Trophoblast cell (in vitro differentiated cells and primary cell): ENCODE data around the gene SMU1.

Experiments
- DNase-seq, 2 donors: peaks; one replicate each; pipeline ENCODE4 v3.0.0-alpha.2; 2016
- H2AFZ ChIP-seq: 2 replicates; pipeline ENCODE4 v1.6.1; 2013; ENCODE audit warnings: low read length, moderate library complexity, mild to moderate bottlenecking; ENCODE audit not compliant: insufficient read depth, poor library complexity
- H2AK5ac ChIP-seq: 2 replicates; pipeline ENCODE4 v1.6.1; 2013; ENCODE audit warnings: mild to moderate bottlenecking, low read length
- H2BK120ac ChIP-seq: 2 replicates; pipeline ENCODE4 v1.6.1; 2013; ENCODE audit warnings: low read length, mild to moderate bottlenecking, moderate library complexity; ENCODE audit not compliant: insufficient read depth, poor library complexity
- H2BK12ac ChIP-seq: 2 replicates; pipeline ENCODE4 v1.6.1; 2013; ENCODE audit warnings: mild to moderate bottlenecking, low read length, moderate library complexity
- H2BK5ac ChIP-seq: 2 replicates; pipeline ENCODE4 v1.6.1; 2013; ENCODE audit warnings: low read length, low read depth, moderate library complexity, mild to moderate bottlenecking; ENCODE audit not compliant: poor library complexity
- H3K14ac ChIP-seq: 2 replicates; pipeline ENCODE4 v1.6.1; 2013; ENCODE audit warnings: mild to moderate bottlenecking, low read length
- H3K18ac ChIP-seq: 2 replicates; pipeline ENCODE4 v1.6.1; 2013; ENCODE audit warnings: mild to moderate bottlenecking, low read length
- H3K23ac ChIP-seq: 2 replicates; pipeline ENCODE4 v1.6.1; 2013; ENCODE audit warnings: low read length
- H3K27ac ChIP-seq: 2 replicates; pipeline ENCODE4 v1.5.1; 2013; ENCODE audit warnings: low read depth, mild to moderate bottlenecking, inconsistent platforms, low read length, moderate library complexity
- H3K27me3 ChIP-seq: 2 replicates; pipeline ENCODE4 v1.6.1; 2013; ENCODE audit warnings: inconsistent platforms, mild to moderate bottlenecking, low read length, moderate library complexity; ENCODE audit not compliant: insufficient read depth
- H3K36me3 ChIP-seq, 2 experiments: 1 replicate in 1 of 2; 2 replicates in 1 of 2; pipeline ENCODE4 v1.6.1; 2013; ENCODE audit warnings: low read length in 2 of 2, mild to moderate bottlenecking in 2 of 2, moderate library complexity in 1 of 2; ENCODE audit not compliant: insufficient read depth in 2 of 2, control insufficient read depth in 1 of 2
- H3K4ac ChIP-seq: 2 replicates; pipeline ENCODE4 v1.6.1; 2013; ENCODE audit warnings: low read depth, mild to moderate bottlenecking, low read length, moderate library complexity
- H3K4me1 ChIP-seq, 2 experiments: 1 replicate in 1 of 2; 2 replicates in 1 of 2; pipeline ENCODE4 v1.6.1; 2013; ENCODE audit warnings: low read length in 2 of 2, mild to moderate bottlenecking in 2 of 2, moderate library complexity in 1 of 2; ENCODE audit not compliant: insufficient read depth in 2 of 2, control insufficient read depth in 1 of 2
- H3K4me2 ChIP-seq: 2 replicates; pipeline ENCODE4 v1.6.1; 2013; ENCODE audit warnings: inconsistent platforms, mild to moderate bottlenecking, low read length, moderate library complexity
- H3K4me3 ChIP-seq: 2 replicates; pipeline ENCODE4 v1.5.1; 2013; ENCODE audit warnings: mild to moderate bottlenecking, low read depth, low read length, inconsistent platforms
- H3K79me1 ChIP-seq: one replicate; pipeline ENCODE4 v1.6.1; 2013; ENCODE audit warnings: low read length
- H3K79me2 ChIP-seq: 2 replicates; pipeline ENCODE4 v1.6.1; 2013; ENCODE audit warnings: low read length, mild to moderate bottlenecking; ENCODE audit not compliant: control insufficient read depth, insufficient read depth, poor library complexity
- H3K9ac ChIP-seq: 2 replicates; pipeline ENCODE4 v1.6.1; 2013; ENCODE audit warnings: mild to moderate bottlenecking, low read length
- H3K9me3 ChIP-seq: 2 replicates; pipeline ENCODE4 v1.6.1; 2013; ENCODE audit warnings: low read depth, mild to moderate bottlenecking, control low read depth, inconsistent platforms, low read length; ENCODE audit not compliant: insufficient read depth
- H4K12ac ChIP-seq: 2 replicates; pipeline ENCODE4 v1.6.1; 2013; ENCODE audit warnings: low read depth, mild to moderate bottlenecking, low read length, moderate library complexity
- H4K8ac ChIP-seq: 2 replicates; pipeline ENCODE4 v1.6.1; 2013; ENCODE audit warnings: low read depth, mild to moderate bottlenecking, low read length, moderate library complexity
- H4K91ac ChIP-seq: one replicate; pipeline ENCODE4 v1.6.1; 2013; ENCODE audit warnings: low read depth, mild to moderate bottlenecking, low read length, moderate library complexity
- whole genome bisulfite sequencing: extraction: QIAGEN DNeasy Blood & Tissue Kit; methylation state at CpG from one replicate; pipeline ENCODE4 v1.1.7; 2013; ENCODE audit warnings: missing lambda C conversion rate; ENCODE audit not compliant: insufficient read length, insufficient coverage; ENCODE audit errors: extremely low coverage; 5-methylcytosine and 5-hydroxymethylcytosine counted together

The SMU1 gene

DNA sequence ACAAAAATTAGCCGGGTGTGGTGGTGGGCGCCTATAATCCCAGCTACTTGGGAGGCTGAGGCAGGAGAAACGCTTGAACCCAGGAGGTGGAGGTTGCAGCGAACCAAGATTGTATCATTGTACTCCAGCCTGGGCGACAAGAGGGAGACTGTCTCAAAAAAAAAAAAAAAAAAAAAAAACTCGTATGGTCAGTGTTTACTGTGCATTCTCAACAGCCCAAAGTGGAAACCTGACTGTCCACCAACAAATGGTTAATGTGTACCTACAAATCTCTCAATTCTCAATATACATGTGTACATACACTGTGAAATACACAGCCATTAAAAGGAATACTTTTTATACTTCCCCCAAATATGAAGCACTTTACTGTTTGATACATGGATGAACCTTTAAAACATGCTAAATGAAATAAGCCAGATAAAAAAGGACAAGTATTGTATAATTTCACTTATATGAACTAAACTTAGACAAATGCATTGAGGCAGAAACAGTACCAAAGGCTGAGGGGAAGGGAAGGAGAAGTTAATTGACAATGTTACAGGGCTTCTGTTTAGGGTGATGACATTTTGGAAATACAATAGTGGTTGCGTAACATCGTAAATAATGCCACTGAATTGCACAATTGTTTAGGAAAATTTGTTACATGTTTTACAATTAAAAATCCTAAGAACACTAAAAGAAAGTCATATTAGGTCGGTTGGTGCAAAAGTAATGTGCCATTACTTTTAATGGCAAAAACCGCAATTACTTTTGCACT lies 34.9 kb downstream of the SMU1 start:
- Histone ChIP-seq H3K18ac (no peak overlapping the region), H3K79me2 (no peaks in the 10 kb centered on the region), H3K79me1 (no peaks in the 10 kb centered on the region), H2AFZ (no peak overlapping the region), H3K14ac (no peak overlapping the region), H3K27me3 (no peaks in the 10 kb centered on the region), H2AK5ac (no peak overlapping the region), H3K9me3 (no peaks in the 10 kb centered on the region), H3K4me2 (no peak overlapping the region), H3K23ac (no peak overlapping the region), H3K4me3 (no peak overlapping the region), H3K4me1 (no peaks in the 10 kb centered on the region), H2BK5ac (no peak overlapping the region), H4K91ac (no peak overlapping the region), H2BK12ac (no peak overlapping the region), H2BK120ac (no peak overlapping the region), H3K9ac (no peak overlapping the region), H4K12ac (no peak overlapping the region), H3K27ac (no peak overlapping the region), H3K36me3 (peaks cover 12 to 24% of the 10 kb centered on the region in 2 experiments), H4K8ac (no peak overlapping the region), H3K4ac (no peak overlapping the region)
- no CpG with 5 or more reads among the region's 10 CpGs for WGBS
- peak in 1 of 2 donors; percentile 73 for DNase-seq

DNA sequence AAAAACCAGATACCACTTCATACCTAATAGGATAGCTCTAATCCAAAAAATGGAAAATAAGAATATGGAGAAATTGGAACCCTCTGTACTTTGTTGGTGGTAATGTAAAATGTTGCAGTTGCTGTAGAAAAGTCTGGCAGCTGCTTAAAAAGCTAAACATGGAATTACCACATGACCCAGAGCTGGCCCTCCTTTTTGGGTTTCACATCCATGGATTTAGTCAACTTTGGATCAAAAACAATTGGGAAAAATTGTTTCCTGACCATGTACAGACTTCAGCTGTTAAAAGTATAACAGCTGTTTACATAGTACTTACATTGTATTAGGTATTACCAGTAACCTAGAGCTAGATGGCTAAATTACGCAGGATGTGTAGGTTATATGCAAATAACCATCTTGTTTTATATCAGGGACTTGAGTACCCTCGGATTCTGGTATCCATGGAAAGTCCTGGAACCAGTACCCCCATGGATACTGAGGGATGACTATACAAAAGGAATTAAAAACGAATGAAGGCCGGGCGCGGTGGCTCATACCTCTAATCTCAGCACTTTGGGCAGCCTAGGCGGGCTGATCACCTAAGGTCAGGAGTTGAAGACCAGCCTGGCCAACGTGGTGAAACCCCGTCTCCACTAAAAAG lies 35.6 kb downstream of the SMU1 start:
- H3K18ac ChIP-seq, result no peak overlapping the region
- H2BK5ac ChIP-seq, result no peak overlapping the region
- H3K79me1 ChIP-seq, result no peaks in the 10 kb centered on the region
- no peak overlapping the region for H3K4me3 ChIP-seq
- no peak overlapping the region for H2AK5ac ChIP-seq
- no peak overlapping the region for H3K14ac ChIP-seq
- no peak overlapping the region for H2BK12ac ChIP-seq
- H3K9me3 ChIP-seq, result no peaks in the 10 kb centered on the region
- H3K4ac ChIP-seq, result no peak overlapping the region
- H2AFZ ChIP-seq, result no peak overlapping the region
- H3K4me1 ChIP-seq, result no peaks in the 10 kb centered on the region
- H4K8ac ChIP-seq, result no peak overlapping the region
- H4K91ac ChIP-seq, result no peak overlapping the region
- no peak overlapping the region for H3K9ac ChIP-seq
- no peak overlapping the region for H3K4me2 ChIP-seq
- H3K36me3 ChIP-seq, result peaks cover 14 to 29% of the 10 kb centered on the region in 2 experiments
- peak in 1 of 2 donors; percentile 45 for DNase-seq
- no peak overlapping the region for H3K23ac ChIP-seq
- no peak overlapping the region for H4K12ac ChIP-seq
- no peak overlapping the region for H3K27ac ChIP-seq
- no peaks in the 10 kb centered on the region for H3K79me2 ChIP-seq
- H2BK120ac ChIP-seq, result no peak overlapping the region
- no CpG with 5 or more reads among the region's 9 CpGs for whole genome bisulfite sequencing
- H3K27me3 ChIP-seq, result no peaks in the 10 kb centered on the region

DNA sequence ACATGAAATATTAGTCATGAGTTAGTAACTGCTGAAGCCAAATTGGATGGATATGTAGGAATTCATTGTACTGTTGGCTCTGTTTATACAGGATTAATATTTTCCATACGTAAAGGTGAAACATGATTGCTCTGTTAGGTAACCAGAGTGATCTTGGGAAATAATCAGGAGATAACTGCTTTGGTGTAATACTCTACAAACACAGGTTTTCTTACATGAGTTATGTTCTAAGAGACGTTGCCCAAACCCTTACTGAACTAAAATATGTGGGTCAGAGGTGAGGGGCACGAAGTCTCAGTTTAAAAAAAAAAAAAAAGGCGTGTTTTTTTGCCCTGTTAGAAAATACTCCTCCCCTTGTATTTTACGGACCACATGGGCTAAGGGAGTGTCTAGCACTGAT lies 43.6 kb downstream of the SMU1 start:
- H3K14ac ChIP-seq, result no peak overlapping the region

DNA sequence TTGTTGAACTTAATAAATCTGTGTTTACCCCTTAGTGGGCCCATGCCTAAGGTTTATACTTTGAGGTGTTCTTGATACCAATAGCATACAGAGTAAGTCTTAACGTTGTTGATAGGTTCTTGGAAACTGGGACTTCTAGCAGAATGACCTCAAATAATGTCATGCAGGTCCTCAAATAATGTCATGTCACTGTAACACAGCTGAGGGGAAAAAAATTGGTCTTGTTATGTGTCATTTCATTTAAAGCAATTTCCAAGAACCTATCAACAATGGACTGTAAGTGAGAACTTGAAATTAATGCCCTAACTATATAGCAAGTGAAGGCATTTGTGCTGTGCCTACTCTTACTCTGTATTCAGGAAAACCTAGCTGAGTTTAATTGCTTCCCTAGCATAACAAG lies 44.2 kb downstream of the SMU1 start:
- Histone ChIP-seq H2BK12ac (no peak overlapping the region), H3K18ac (no peak overlapping the region), H3K4ac (no peak overlapping the region)

More for the DNA sequence above, 43.6 kb downstream of the SMU1 start:
- Histone ChIP-seq H3K79me1 (no peaks in the 10 kb centered on the region), H3K9me3 (no peaks in the 10 kb centered on the region), H2BK5ac (no peak overlapping the region), H2BK120ac (no peak overlapping the region), H2AK5ac (no peak overlapping the region), H4K91ac (no peak overlapping the region), H3K79me2 (no peaks in the 10 kb centered on the region), H3K4me3 (no peak overlapping the region), H3K4me1 (no peaks in the 10 kb centered on the region), H3K27me3 (no peaks in the 10 kb centered on the region), H3K4me2 (no peak overlapping the region), H3K23ac (no peak overlapping the region), H3K4ac (no peak overlapping the region), H2BK12ac (no peak overlapping the region), H4K12ac (no peak overlapping the region), H2AFZ (no peak overlapping the region), H3K18ac (no peak overlapping the region), H3K36me3 (peaks cover 28 to 50% of the 10 kb centered on the region in 2 experiments), H4K8ac (no peak overlapping the region), H3K9ac (no peak overlapping the region), H3K27ac (no peak overlapping the region)
- peak in 1 of 2 donors; percentile 57 for DNase-seq
- whole genome bisulfite sequencing, result no CpG with 5 or more reads among the region's 5 CpGs

More for the DNA sequence above, 44.2 kb downstream of the SMU1 start:
- Histone ChIP-seq H3K36me3 (peaks cover 31 to 52% of the 10 kb centered on the region in 2 experiments), H4K8ac (no peak overlapping the region), H3K79me2 (peaks cover 3% of the 10 kb centered on the region), H3K79me1 (no peaks in the 10 kb centered on the region), H3K27ac (no peak overlapping the region), H2AFZ (no peak overlapping the region), H4K91ac (no peak overlapping the region), H3K9ac (no peak overlapping the region), H3K9me3 (no peaks in the 10 kb centered on the region), H2BK120ac (no peak overlapping the region), H2BK5ac (no peak overlapping the region), H3K4me2 (no peak overlapping the region), H3K27me3 (no peaks in the 10 kb centered on the region), H3K4me3 (no peak overlapping the region), H3K14ac (no peak overlapping the region), H4K12ac (no peak overlapping the region), H2AK5ac (no peak overlapping the region), H3K23ac (no peak overlapping the region), H3K4me1 (no peaks in the 10 kb centered on the region)
- DNase-seq, result peak in 1 of 2 donors; percentile 38
- WGBS, result no CpG with 5 or more reads among the region's 1 CpG
